H1 (cell line): ENCODE measurements around the gene SRPRA. TPM values are rescaled to one million over a fixed set of nuclear protein-coding genes. Genes with fewer than 3 reads are reported as not detected.

Experiments used
- CTCF ChIA-PET: fragments of 300-600 bp; sonication (Branson Sonifier 250); formaldehyde crosslinking; loops from one replicate; lab custom pipeline; 2021; ENCODE audit not compliant: partially characterized antibody; lab: Charles Lee
- POLR2A ChIA-PET: fragments of 300-600 bp; sonication (Branson Sonifier 250); formaldehyde crosslinking; loops from one replicate; lab custom pipeline; 2021; ENCODE audit warnings: inconsistent platforms; ENCODE audit not compliant: partially characterized antibody; lab: Charles Lee
- DNase-seq, 2 experiments: peaks; one replicate each; pipeline versions ENCODE4 v3.0.0 to v3.0.0-alpha.2; 2010 to 2022; ENCODE audit warnings: low spot score in 2 of 2, low read depth in 1 of 2, mixed read lengths in 1 of 2
- FAIRE-seq: peaks from 2 replicates; lab custom pipeline; 2011; peaks lifted over from hg19 to GRCh38; lab: Jason Lieb, UNC
- H2AFZ ChIP-seq: 2 replicates; pipeline ENCODE4 v1.8.1; 2012; ENCODE audit warnings: low read length, inconsistent platforms
- H2AK5ac ChIP-seq: 2 replicates; pipeline ENCODE4 v1.6.1; 2013; ENCODE audit warnings: low read depth, low read length
- H2BK120ac ChIP-seq: replicated peaks from 2 replicates; pipeline ENCODE3; 2013; ENCODE audit warnings: low read depth, low read length, inconsistent platforms
- H2BK12ac ChIP-seq: 2 replicates; pipeline ENCODE4 v1.6.1; 2013; ENCODE audit warnings: low read depth, low read length
- H2BK15ac ChIP-seq: 2 replicates; pipeline ENCODE4 v1.6.1; 2013; ENCODE audit warnings: low read length
- H2BK20ac ChIP-seq: 2 replicates; pipeline ENCODE4 v1.6.1; 2013; ENCODE audit warnings: low read length
- H2BK5ac ChIP-seq: 2 replicates; pipeline ENCODE4 v1.6.1; 2013; ENCODE audit warnings: low read depth, low read length
- H3K14ac ChIP-seq: 2 replicates; pipeline ENCODE4 v1.6.1; 2013; ENCODE audit warnings: inconsistent platforms; ENCODE audit not compliant: insufficient read length
- H3K18ac ChIP-seq: 2 replicates; pipeline ENCODE4 v1.6.1; 2013; ENCODE audit warnings: low read length; ENCODE audit errors: extremely low read depth
- H3K23ac ChIP-seq: 2 replicates; pipeline ENCODE4 v1.6.1; 2013; ENCODE audit warnings: inconsistent platforms; ENCODE audit not compliant: insufficient read length
- H3K23me2 ChIP-seq: 2 replicates; pipeline ENCODE4 v1.6.1; 2013; ENCODE audit warnings: low read depth, low read length
- H3K27ac ChIP-seq: 2 replicates; pipeline ENCODE4 v1.6.1; 2011; ENCODE audit warnings: low read depth, low read length, inconsistent platforms
- H3K27me3 ChIP-seq, 4 experiments: replicated peaks in 1 of 4; 1 replicate in 1 of 4; 2 replicates in 3 of 4; pipeline versions ENCODE4 v1.6.1 to v1.8.1; 2011 to 2013; ENCODE audit warnings: low read length in 3 of 4, mild to moderate bottlenecking in 3 of 4, inconsistent platforms in 2 of 4, mixed read lengths in 2 of 4, moderate library complexity in 1 of 4; ENCODE audit not compliant: control insufficient read depth in 3 of 4, insufficient read depth in 3 of 4; ENCODE audit errors: extremely low read depth in 1 of 4
- H3K36me3 ChIP-seq, 4 experiments: 2 replicates each; pipeline versions ENCODE4 v1.6.1 to v1.8.1; 2011 to 2013; ENCODE audit warnings: mild to moderate bottlenecking in 4 of 4, low read length in 3 of 4, moderate library complexity in 2 of 4, control low read depth in 1 of 4, inconsistent platforms in 1 of 4; ENCODE audit not compliant: insufficient read depth in 4 of 4, control insufficient read depth in 2 of 4
- H3K4ac ChIP-seq: replicated peaks from 2 replicates; pipeline ENCODE3; 2013; ENCODE audit warnings: low read length, low read depth, mixed read lengths, inconsistent platforms; ENCODE audit not compliant: insufficient read length
- H3K4me1 ChIP-seq, 4 experiments: replicated peaks in 1 of 4; 1 replicate in 1 of 4; 2 replicates in 3 of 4; pipeline versions ENCODE4 v1.6.1 to v1.8.1; 2011 to 2013; ENCODE audit warnings: low read length in 3 of 4, inconsistent platforms in 2 of 4, mixed read lengths in 1 of 4; ENCODE audit not compliant: insufficient read depth in 4 of 4, control insufficient read depth in 3 of 4
- H3K4me2 ChIP-seq, 2 experiments: 2 replicates each; pipeline versions ENCODE4 v1.6.1 to v1.8.1; 2011 to 2013; ENCODE audit warnings: low read depth in 2 of 2, low read length in 2 of 2, control low read depth in 1 of 2, inconsistent platforms in 1 of 2, mild to moderate bottlenecking in 1 of 2; ENCODE audit not compliant: insufficient read depth in 1 of 2
- H3K4me3 ChIP-seq, 4 experiments: fragments of 200-600, 300-600 bp in 1 of 4; sonication (generic), shearing (Covaris generic), sonication (Bioruptor Twin) in 1 of 4; 2 replicates each; pipeline versions ENCODE4 v1.5.1 to v1.8.1; 2011 to 2016; ENCODE audit warnings: low read length in 4 of 4, low read depth in 3 of 4, control low read depth in 2 of 4, inconsistent platforms in 2 of 4, mild to moderate bottlenecking in 2 of 4, mixed read lengths in 1 of 4, moderate library complexity in 1 of 4; ENCODE audit not compliant: insufficient read depth in 2 of 4; ENCODE audit errors: extremely low read depth in 1 of 4
- H3K56ac ChIP-seq: replicated peaks from 2 replicates; pipeline ENCODE3; 2013; ENCODE audit warnings: low read depth, mild to moderate bottlenecking, mixed read lengths, low read length, inconsistent platforms; ENCODE audit not compliant: insufficient read length
- H3K79me1 ChIP-seq: 2 replicates; pipeline ENCODE4 v1.6.1; 2013; ENCODE audit warnings: low read depth, low read length, control low read depth
- H3K79me2 ChIP-seq, 2 experiments: 2 replicates each; pipeline versions ENCODE4 v1.6.1 to v1.8.1; 2012 to 2013; ENCODE audit warnings: low read length in 2 of 2, mild to moderate bottlenecking in 2 of 2, inconsistent platforms in 1 of 2; ENCODE audit not compliant: insufficient read depth in 2 of 2, control insufficient read depth in 1 of 2
- H3K9ac ChIP-seq, 4 experiments: replicated peaks in 1 of 4; 1 replicate in 1 of 4; 2 replicates in 3 of 4; pipeline versions ENCODE4 v1.6.1 to v1.8.1; 2011 to 2013; ENCODE audit warnings: low read depth in 3 of 4, low read length in 3 of 4, control low read depth in 2 of 4, mild to moderate bottlenecking in 2 of 4, moderate library complexity in 2 of 4, inconsistent platforms in 1 of 4; ENCODE audit errors: extremely low read depth in 1 of 4
- H3K9me3 ChIP-seq, 2 experiments: 2 replicates each; pipeline versions ENCODE4 v1.6.1 to v1.8.1; 2012 to 2013; ENCODE audit warnings: mild to moderate bottlenecking in 2 of 2, moderate library complexity in 2 of 2, control low read depth in 1 of 2, inconsistent platforms in 1 of 2, low read depth in 1 of 2, low read length in 1 of 2, mixed read lengths in 1 of 2; ENCODE audit not compliant: insufficient read depth in 2 of 2
- H4K20me1 ChIP-seq, 2 experiments: replicated peaks in 1 of 2; 2 replicates each; pipeline versions ENCODE3 to v1.8.1; 2011 to 2013; ENCODE audit warnings: inconsistent platforms in 2 of 2, low read length in 2 of 2, mild to moderate bottlenecking in 1 of 2; ENCODE audit not compliant: insufficient read depth in 2 of 2, control insufficient read depth in 1 of 2
- H4K5ac ChIP-seq: 2 replicates; pipeline ENCODE4 v1.6.1; 2013; ENCODE audit warnings: low read length, low read depth, mixed read lengths, inconsistent platforms; ENCODE audit not compliant: insufficient read length
- H4K8ac ChIP-seq: 2 replicates; pipeline ENCODE4 v1.8.0; 2013; ENCODE audit warnings: mild to moderate bottlenecking, moderate library complexity, low read length, inconsistent platforms; ENCODE audit not compliant: insufficient read depth; ENCODE audit errors: extremely low read depth
- H4K91ac ChIP-seq: replicated peaks from 2 replicates; pipeline ENCODE3; 2013; ENCODE audit warnings: low read length, mixed read lengths, inconsistent platforms; ENCODE audit not compliant: insufficient read length
- PHF8 ChIP-seq: fragments of 200-600 bp; sonication (generic); conservative IDR thresholded peaks from 2 replicates; pipeline ENCODE4 v1.7.1; 2012; ENCODE audit warnings: low read depth, mild to moderate bottlenecking, inconsistent platforms, low read length, moderate library complexity
- TAF7 ChIP-seq: optimal IDR thresholded peaks from 2 replicates; pipeline ENCODE3; 2011; ENCODE audit warnings: low read depth, mild to moderate bottlenecking, inconsistent platforms, low read length, moderate library complexity, borderline replicate concordance
- WGBS, 2 experiments: shearing (Covaris generic) in 1 of 2; methylation state at CpG; one replicate each; pipeline versions ENCODE4 v1.1.6 to v1.1.7; 2013 to 2015; ENCODE audit warnings: low lambda C conversion rate in 2 of 2, mixed read lengths in 2 of 2, inconsistent platforms in 1 of 2, low coverage in 1 of 2, missing lambda C conversion rate in 1 of 2; ENCODE audit not compliant: insufficient replicate concordance in 2 of 2, insufficient coverage in 1 of 2, insufficient read length in 1 of 2; ENCODE audit errors: extremely low coverage in 1 of 2, missing lambda C conversion rate in 1 of 2; 5-methylcytosine and 5-hydroxymethylcytosine counted together
- polyA plus RNA-seq, 7 experiments: library from polyadenylated mRNA; depleted of rRNA in 3 of 7; stranded (reverse) in 5 of 7; unstranded in 2 of 7; fragments of >200 nt in 5 of 7; fragments of 200-250 nt in 2 of 7; gene quantifications; 1 replicate in 5 of 7; 2 replicates in 1 of 7; 4 replicates in 1 of 7; pipeline versions ENCODE4 v1.2.1 to v1.2.3, GENCODE V29; 2011 to 2013; ENCODE audit warnings: missing spikeins in 2 of 7, mixed read lengths in 2 of 7
- total RNA-seq: library from RNA; stranded (reverse); fragmentation: NEBNext Ultra II Directional; extraction: Animal tissue kit (Norgen Biotek cat#: 25700); gene quantifications from 2 replicates; pipeline ENCODE4 v1.2.1, GENCODE V29; 2021

SRPRA gene
- total and polyA plus RNA-seq, 2 of the 8 experiments (the other 6 are each of a cell fraction or from before 2014, with no cell fraction given), result 57.6 to 62.0 TPM

DNA sequence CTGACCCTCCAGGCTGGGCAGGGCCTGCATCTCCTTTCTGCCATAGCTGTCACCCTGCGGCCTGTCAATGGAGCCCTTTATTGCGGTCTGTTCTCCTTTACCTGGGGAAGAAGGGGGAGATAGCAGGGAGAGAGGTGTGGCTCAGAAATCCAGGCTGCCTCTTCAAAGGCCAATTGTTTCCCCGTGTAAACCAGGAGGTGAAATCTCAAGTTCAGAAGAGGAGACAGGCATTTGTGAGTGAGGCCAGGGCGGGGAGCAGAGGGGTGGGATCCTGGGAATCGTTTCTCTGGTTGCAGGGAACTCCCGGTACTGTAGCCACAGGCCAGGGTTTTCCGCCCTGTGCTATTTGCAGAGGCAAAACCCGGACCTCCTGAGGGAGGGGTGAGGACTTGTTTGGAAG, 44.3 kb upstream of the SRPRA start:
- ChIA-PET POLR2A (interaction anchor here (0.6 to 1.1 kb wide), 2 partner anchors 9 to 18 kb away, joined by 3 read pairs; partner anchors contain the start of gene DCPS), CTCF (interaction anchor here (1.0 to 4.1 kb wide), 6 partner anchors 80 to 177 kb away, joined by 3 to 31 read pairs (median 13); no protein-coding TSS in a partner anchor)
- FAIRE-seq (no peak), DNase-seq (no peak)
- Histone ChIP-seq H4K8ac (no peak overlapping the region), H3K9ac (no peak overlapping the region), H4K20me1 (peaks cover 0 to 1% of the 10 kb centered on the region in 2 experiments), H2BK5ac (no peak overlapping the region), H3K56ac (no peak overlapping the region), H2BK120ac (no peak overlapping the region), H3K79me1 (no peaks in the 10 kb centered on the region), H3K36me3 (peaks cover 0 to 4% (median 2%) of the 10 kb centered on the region in 4 experiments; a peak in 2 of 8 replicates), H3K27me3 (no peaks in the 10 kb centered on the region), H3K14ac (no peak overlapping the region), H3K9me3 (no peaks in the 10 kb centered on the region), H2BK20ac (no peak overlapping the region), H4K5ac (no peak overlapping the region), H3K4me2 (no peak overlapping the region), H3K23me2 (no peaks in the 10 kb centered on the region), H3K79me2 (no peaks in the 10 kb centered on the region), H2BK15ac (no peak overlapping the region), H3K18ac (no peak overlapping the region), H2AK5ac (no peak overlapping the region), H3K4ac (no peak overlapping the region), H4K91ac (no peak overlapping the region), H3K4me1 (no peaks in the 10 kb centered on the region), H3K4me3 (no peak overlapping the region), H3K27ac (no peak overlapping the region), H3K23ac (no peak overlapping the region), H2AFZ (no peak overlapping the region), H2BK12ac (no peak overlapping the region)
- 91% methylated on average over 8 of the region's 8 CpGs; no CpG with 5 or more reads in 1 of the 2 experiments for WGBS, 2 experiments
- TF ChIP-seq TAF7 (no peak), PHF8 (no peak)
